HUDEP-2 (cell line): ENCODE measurements around the gene TUBB6.

Source experiments
- DNase-seq, 76 experiments: peaks; one replicate each; lab custom pipeline; 2025; ENCODE audit not compliant: unreplicated experiment in 76 of 76; lab: John Stamatoyannopoulos, UW

Gene TUBB6

DNA sequence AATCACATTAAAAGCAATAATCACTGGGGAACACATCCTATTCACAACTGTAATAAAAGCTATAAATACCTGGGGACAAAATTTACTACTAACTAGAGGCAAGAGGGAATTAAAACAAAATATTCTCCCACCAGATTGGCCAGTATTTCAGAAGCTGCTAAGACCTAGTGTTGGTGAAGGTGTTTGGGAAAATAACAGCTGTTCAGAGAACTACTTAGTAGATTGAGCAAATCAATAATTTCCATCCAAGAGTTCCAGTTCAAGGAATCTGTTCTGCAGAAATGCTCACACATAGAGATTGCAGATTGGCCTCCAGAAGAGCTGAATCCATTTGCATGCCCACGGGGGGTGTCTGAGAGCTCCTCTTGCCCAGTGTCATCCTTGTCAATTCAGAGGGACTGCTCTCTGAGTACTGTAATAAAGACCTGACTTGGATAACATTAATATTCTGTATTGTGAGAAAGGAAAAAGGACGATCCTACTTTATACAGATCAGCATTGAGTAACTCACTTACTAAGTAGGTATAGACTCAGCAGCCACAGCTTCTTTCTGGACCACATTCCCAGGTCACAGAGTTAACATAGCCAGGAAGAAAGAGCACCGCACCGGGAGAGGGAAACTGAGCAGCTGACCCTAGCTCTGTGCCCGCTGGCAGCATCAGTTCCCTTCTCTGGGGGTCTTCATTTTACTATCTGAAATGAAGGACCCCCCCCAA lies 5.6 kb downstream of the TUBB6 start:
- peak in 1 of 76 experiments; percentile 22 for DNase-seq

DNA sequence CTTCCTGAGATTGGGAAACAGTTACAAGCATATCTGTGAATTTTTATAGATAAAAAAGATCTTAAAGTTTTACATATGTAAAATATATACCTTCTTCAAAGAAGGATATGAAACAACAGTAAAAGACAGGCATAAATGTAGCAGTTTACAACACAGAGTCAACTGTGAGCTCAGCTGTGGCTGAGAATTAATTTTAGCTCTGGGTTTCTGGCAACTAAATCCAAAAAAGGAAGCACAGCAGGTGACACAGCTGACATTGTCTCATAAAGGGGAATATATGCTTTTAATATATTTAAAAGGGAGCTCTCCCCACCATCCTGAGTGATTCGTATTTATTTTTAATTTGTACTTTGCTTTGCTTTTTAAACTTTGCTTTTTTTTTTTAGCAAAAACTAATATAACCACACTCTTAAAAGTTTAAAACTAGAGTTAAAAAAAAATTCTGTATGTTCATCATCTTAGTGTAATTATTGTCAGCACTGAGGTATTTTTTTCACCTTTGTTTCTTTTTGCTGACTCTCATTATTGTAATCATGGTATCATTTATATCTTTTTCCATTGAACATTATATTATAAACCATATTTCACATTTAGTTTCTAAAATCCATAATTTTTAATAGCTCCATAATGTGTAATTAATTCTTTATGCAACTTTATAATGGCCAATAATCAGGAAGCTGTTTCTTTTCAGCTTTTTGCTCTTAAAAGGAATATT lies 6.7 kb downstream of the TUBB6 start:
- no peak for DNase-seq

DNA sequence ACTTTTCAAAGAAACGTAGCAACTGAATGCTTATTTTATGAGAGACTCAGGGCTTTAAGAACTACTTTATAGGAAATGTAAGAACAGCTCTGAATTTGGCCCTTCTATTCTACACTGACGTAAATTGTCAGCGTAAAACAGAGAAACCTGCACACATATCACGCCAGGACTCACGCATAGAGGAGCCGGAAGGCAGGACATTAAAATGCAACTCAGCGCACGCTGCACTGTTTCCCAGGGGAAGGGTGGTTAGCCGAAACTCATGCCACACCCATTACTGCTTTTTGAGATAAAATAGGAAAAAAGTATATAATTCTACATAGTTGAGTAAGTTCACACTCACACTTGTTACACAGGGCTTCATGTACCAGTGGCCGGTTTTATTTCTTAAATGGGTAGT lies 7.4 kb downstream of the TUBB6 start:
- peak in 67 of 76 experiments; percentile 2 to 95 (median 46) for DNase-seq

DNA sequence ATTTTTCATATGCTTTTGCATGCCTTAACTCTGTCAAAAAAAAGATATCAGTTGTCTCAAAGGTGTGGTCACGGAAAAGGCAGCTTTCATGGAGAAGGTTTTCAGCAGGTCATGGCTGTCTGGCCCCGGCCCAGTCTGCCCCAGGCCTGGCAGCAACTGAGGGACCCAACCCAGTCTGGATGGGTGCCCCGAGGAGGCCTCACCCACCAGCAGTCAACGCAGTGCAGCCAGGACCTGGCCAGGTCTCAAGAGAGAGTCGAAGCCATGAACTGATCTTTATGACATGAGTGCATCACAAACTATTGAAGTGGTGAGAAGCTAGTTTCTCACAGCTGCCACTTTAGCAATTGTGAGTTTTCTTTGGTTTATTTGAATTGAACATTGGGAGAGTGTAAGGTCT lies 7.9 kb downstream of the TUBB6 start:
- peak in 73 of 76 experiments; percentile 19 to 98 (median 76) for DNase-seq

DNA sequence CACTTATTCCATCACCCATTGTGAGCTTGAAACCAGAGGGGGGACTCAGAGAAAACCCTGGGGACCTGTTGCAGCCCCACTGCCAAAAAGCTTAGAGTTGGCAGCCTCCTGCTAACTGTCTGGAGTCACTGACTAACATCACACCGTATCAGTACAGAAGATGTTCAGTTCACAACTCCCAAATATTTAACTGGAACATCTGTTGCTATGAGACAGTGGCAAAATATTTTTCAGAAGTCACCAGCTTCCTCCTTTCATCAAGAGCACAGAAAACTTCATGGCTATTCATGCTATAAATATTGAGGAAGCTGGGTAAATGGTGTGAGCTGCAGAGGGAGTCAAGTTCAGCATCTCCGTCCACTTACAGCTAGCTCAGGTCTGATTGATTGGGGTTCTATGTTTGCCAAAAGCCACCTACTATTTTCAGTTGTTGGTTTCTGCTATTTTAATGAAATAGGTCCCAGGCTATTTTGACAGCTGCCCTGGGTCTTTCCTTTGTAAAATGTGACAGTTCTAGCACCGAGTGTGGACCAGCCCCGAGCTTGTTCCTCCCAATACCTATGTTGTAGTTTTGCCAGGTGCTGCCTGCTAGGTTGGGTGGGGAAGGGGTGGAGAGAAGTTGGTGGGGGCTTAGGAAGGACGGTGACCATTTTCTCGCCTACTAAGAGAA lies 9.8 kb downstream of the TUBB6 start:
- no peak for DNase-seq

DNA sequence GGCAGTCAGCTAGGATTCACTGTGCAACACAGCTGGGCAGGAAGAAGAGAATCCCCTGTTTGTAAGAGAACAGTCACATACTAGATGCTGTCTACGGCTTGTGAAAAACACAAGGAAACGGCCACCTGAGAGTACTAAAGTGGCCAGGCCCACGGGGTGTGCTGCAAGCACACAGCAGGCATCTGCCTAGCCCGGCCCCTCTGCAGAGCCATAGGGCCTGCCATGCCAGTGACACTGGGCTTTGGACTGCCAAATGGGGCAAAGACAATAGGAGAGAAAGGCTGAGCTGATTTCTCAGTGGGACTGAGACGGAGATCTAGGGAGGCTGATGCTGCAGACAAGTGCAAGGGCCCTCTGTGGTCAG lies 10.3 kb downstream of the TUBB6 start:
- no peak for DNase-seq

DNA sequence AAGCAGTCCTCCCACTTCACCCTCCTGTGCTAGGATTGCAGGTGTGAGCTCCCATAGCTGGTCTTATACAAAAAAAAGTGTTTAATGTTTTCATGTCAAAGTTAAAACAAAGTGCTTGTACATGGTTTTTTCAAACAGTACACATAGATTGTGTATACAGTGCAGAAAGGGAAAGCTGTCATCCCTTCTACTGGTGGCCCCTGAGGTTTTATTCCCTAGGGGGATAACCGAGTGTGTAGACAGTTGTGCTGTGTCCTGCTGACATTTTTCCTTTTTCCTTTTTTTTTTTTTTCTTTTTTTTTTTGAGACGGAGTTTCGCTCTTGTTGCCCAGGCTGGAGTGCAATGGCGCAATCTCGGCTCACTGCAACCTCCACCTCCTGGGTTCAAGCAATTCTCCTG lies 10.8 kb downstream of the TUBB6 start:
- DNase-seq: no peak

DNA sequence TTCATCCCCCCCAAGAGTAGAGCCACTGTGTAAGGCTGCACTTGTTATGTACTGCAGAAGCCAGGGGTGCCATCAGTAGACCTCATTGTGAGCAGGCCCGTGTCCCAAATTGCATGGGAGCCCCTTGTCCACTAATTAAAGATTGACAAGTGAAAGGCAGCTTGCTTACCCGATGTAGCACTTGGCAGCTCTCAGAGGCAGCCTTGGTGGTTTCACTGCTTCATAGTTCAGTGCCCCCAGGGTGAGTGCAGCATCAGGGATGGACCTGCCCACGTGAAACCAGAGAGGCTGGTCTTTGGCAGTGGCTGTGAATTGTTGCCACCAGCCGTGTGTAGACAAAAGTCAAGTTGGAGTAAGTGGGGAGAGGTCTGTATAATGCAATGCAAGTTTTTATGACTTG lies 13.3 kb downstream of the TUBB6 start:
- no peak for DNase-seq

DNA sequence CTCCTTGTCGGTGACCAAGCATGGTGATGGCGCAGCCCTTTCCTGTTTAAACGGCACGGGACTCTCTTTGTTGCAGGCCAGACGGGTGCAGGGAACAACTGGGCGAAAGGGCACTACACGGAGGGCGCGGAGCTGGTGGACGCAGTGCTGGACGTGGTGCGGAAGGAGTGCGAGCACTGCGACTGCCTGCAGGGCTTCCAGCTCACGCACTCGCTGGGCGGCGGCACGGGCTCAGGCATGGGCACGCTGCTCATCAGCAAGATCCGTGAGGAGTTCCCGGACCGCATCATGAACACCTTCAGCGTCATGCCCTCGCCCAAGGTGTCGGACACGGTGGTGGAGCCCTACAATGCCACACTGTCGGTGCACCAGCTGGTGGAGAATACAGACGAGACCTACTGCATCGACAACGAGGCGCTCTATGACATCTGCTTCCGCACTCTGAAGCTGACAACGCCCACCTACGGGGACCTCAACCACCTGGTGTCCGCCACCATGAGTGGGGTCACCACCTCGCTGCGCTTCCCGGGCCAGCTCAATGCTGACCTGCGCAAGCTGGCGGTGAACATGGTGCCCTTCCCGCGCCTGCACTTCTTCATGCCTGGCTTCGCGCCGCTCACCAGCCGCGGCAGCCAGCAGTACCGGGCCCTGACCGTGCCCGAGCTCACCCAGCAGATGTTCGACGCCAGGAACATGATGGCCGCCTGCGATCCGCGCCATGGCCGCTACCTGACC lies 17.1 kb downstream of the TUBB6 start:
- DNase-seq: no peak

DNA sequence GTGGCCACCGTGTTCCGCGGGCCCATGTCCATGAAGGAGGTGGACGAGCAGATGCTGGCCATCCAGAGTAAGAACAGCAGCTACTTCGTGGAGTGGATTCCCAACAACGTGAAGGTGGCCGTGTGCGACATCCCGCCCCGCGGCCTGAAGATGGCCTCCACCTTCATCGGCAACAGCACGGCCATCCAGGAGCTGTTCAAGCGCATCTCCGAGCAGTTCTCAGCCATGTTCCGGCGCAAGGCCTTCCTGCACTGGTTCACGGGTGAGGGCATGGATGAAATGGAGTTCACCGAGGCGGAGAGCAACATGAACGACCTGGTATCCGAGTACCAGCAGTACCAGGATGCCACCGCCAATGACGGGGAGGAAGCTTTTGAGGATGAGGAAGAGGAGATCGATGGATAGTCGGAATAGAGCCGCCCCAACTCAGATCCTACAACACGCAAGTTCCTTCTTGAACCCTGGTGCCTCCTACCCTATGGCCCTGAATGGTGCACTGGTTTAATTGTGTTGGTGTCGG lies 17.7 kb downstream of the TUBB6 start:
- DNase-seq: no peak

DNA sequence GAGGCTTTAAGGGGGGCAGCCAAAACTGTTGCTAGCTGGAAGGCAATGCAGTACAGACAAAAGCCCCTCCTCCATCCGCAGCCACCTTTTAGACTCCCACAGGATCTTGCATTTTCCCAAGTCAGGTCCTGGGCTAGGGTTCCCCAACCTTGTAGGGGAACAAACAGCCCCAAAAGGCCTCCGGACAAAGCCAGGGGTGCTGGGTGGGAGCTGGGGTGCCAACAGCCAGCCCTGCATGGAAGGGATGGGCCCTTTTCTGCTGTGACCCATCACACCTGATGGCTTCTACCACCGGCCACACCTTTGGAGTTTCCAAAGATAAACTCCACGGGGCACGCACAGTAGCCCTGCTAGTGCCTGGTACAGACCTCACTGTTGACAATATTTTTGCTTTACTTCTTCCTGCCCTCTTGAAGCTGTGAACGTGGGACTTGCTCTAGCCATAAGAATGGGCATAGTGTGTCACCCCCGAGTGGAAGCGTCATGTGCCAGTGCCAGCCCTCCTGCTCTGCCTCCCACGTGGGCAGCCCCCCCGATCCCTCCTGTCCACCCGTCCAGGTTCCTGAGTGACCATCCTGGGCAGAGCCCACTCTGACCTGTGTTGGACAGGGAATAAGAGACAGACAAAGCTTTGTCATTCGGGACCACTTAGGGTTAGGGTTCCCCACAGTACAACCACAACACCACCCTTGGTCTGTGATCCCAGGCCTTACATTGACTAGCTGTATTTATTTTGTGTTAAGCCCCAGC lies 18.8 kb downstream of the TUBB6 start:
- no peak for DNase-seq

DNA sequence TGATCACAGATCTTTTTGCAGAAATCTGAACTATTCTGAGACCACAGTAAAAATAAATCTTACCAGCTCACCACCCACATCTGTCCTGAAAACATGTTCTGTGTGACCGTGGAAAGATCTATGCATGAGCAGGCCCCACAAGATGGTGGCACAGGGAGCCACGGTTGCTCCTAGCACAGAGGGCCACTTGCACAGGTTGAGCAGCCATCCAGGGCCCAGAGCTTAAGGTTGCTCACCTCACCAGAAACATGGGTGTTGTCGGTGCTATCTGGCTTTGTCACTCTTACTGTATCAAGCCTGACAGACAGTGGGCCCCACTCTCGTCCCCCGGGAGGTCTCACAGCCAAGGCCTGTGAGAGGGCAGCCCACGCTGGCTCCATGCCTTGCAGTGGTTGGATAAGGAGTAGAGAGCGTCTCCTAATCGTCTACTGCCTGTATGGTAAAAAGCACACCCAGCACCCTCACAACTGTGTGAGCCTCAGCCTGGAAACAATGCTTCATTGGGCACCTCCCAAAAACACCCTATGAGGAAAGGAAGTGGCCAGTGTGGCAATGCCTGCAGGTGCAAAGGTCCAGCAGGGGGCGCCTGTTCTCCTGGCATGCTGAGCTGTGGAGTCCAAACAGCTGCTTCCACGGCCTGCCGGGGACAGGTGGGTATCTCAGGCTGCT lies 19.6 kb downstream of the TUBB6 start:
- peak in 75 of 76 experiments; percentile 1 to 96 (median 72) for DNase-seq

DNA sequence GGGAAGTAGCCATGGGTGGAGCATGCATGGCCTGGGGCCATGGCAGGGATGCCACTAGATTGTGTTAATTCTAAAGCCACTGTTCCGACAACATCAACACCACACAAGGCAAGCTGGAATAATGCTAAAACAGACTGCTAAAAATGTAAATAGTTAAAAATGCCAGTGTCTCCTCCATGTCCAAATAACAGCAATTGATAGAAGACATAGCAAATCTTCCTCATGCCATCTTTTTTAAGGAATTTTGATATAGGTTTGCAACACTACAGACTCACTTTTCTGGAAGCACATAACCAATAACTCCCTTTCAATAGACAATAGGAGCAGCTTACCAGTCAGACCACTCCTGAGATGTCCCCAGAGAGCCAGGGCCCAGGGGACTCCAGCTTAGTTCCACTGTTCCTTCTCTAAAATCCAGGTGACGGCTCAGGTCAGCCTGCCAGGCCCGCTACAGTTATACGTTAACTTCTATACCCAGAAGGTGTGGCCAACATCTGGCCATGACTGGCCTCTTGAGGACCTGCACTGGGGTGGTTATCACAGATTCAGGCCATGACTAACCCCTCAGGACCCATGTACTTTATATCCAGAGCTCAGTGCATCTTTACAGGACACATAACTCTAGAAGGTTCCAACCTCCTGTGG lies 20.3 kb downstream of the TUBB6 start:
- no peak for DNase-seq

DNA sequence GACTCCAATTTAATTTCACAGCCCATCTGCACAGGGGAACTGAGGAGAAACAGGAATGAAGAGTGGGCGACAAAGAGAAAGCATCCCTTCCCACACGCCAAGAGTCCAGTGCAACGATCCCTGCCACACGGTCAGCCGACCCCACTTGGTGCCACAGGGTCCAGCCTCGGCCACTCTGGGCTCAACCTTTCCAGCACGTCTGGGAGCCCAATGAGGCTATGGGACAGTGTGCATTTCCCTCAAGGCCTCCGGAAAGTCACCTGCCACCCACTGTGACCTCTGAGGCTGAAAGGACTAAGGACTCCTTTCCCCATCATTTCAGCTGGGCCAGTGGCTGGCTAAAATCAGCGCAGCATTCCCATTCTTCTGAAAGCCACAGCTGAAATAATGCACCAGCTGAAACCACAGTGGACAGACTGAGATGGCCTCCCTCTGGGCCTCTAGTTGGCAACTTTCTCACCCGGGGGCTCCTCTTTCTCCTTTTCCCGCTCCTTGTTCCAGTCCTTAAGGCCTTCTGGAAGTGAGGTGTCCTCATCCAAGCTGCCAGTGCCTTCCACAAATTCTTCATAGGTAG lies 21.2 kb downstream of the TUBB6 start:
- no peak for DNase-seq

DNA sequence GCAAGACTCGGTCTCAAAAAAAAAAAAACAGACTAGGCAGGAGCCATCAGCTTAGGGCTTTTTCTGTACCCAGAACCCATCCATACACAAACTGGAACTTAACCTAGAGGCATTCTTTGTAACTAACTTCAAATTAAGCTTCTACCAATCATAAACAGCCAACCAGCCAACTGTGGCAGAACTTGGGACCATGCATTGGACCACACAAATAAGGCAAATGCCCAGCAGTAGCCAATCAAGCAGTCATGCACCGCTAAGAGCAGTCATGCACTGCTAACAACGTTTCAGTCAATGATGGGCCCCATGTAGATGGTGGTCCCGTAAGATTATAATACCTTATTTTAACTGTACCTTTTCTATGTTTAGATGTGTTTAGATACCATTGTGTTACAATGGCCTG lies 22.7 kb downstream of the TUBB6 start:
- no peak for DNase-seq

DNA sequence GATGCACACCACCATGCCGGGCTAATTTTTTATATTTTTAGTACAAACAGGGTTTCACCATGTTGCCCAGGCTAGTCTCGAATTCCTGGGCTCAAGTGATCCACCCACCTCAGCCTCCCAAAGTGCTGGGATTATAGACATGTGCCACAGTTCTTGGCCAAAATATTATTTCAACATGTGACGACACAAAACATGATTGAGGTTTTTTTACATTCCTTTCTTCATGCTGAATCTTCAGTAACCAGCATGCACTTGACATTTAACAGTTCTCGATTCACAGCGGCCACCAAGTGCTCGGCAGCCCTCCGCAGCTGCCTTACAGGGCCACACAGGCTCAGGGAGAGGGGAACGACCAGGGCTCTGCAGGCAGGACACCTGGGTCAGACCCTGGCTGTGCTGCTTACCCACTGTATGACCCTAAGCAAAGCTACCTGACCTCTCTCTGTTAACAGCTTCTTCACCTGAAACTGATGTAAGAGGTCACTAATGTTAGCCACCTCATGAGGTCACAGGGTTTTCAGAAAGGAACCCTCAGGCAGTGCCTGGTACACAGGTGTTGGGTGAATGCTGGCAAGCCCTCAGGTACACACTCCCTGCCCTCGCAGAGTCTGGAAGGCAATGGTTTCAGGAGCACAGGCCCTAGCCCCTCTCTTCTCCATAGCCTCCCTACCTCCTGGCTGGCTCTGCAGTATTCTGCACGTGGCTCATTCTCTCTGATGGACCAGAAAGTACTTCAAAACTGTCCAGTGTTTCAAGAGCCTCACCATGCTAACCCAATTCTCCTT lies 25.7 kb downstream of the TUBB6 start:
- DNase-seq: no peak

DNA sequence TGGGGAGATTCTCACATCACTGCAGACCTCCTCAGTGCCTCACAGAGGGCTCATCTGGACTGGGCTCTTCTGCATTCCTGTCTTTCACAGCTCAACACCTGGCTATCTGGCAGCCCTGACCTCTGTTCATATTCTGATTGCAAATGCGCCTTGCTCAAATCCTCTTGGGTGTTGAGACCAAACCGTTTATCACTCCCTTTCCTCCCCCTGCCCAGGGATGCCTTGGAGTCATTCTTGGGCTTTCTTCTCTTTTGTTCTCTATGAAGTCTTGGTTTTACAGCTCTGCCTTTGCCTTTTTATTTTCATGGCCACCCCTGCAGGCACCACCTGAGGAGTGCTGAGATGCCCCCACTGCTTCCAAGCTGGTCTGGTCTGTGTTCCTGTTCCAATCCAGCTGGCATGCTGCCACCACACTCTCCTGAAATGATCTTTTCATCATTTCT lies 26.3 kb downstream of the TUBB6 start:
- no peak for DNase-seq

DNA sequence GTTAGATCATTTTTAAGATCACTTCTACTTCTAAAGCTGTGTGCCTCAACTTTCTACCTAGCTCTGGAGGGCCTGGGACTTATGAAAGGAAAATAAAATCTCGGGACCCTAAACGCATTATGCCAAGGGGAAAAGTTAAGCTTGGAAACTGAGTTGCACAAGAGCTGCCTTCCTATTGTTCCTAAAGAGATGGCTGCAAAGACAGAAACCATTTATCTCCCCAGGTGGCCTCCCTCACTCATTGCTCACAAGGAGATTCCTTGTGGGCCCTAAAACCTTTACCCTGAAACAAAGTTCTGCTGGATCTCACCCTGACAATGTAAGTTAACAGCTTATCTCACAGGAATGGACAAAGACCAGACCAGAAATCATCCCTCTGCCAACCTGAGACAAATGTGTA lies 26.8 kb downstream of the TUBB6 start:
- DNase-seq: no peak
